ENCODE measurements around the gene P2RY6. TPM values are rescaled to one million over a fixed set of nuclear protein-coding genes. Genes with fewer than 3 reads are reported as not detected.

P2RY6 gene
- total and polyA plus RNA-seq, 7 donors: 1.2 to 5.5 (median 2.5) TPM; not detected in 1

GRCh38 chr11:73306069-73306841, 34.1 kb downstream of the P2RY6 start:
- DNase-seq: no peak
- H3K27me3 ChIP-seq: no peaks in the 10 kb centered on the region
- TF ChIP-seq POLR2A (IDR thresholded peaks at IDR 0.05): no peak
- no peak for TF ChIP-seq POLR2AphosphoS5 (IDR thresholded peaks at IDR 0.05)
- TF ChIP-seq, protein P1, sequence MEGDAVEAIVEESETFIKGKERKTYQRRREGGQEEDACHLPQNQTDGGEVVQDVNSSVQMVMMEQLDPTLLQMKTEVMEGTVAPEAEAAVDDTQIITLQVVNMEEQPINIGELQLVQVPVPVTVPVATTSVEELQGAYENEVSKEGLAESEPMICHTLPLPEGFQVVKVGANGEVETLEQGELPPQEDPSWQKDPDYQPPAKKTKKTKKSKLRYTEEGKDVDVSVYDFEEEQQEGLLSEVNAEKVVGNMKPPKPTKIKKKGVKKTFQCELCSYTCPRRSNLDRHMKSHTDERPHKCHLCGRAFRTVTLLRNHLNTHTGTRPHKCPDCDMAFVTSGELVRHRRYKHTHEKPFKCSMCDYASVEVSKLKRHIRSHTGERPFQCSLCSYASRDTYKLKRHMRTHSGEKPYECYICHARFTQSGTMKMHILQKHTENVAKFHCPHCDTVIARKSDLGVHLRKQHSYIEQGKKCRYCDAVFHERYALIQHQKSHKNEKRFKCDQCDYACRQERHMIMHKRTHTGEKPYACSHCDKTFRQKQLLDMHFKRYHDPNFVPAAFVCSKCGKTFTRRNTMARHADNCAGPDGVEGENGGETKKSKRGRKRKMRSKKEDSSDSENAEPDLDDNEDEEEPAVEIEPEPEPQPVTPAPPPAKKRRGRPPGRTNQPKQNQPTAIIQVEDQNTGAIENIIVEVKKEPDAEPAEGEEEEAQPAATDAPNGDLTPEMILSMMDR (IDR thresholded peaks at IDR 0.05): no peak
- TF ChIP-seq EP300 (IDR thresholded peaks at IDR 0.05): no peak
- H3K4me3 ChIP-seq: no peak overlapping the region
- no peaks in the 10 kb centered on the region for H3K9me3 ChIP-seq
- peaks cover 0 to 34% (median 28%) of the 10 kb centered on the region in 4 donors for H3K4me1 ChIP-seq
- WGBS, 2 donors: 85 to 86% methylated on average over 7 of the region's 7 CpGs
- H3K27ac ChIP-seq: peak overlapping the region; percentile 94 to 100 (median 98)
- intact Hi-C loops (cut with DNase I): loop anchor here (2.0 kb wide), 1 partner anchor 293 kb away; the partner anchor contains the start of gene FAM168A
- no peaks in the 10 kb centered on the region for H3K36me3 ChIP-seq

DNA sequence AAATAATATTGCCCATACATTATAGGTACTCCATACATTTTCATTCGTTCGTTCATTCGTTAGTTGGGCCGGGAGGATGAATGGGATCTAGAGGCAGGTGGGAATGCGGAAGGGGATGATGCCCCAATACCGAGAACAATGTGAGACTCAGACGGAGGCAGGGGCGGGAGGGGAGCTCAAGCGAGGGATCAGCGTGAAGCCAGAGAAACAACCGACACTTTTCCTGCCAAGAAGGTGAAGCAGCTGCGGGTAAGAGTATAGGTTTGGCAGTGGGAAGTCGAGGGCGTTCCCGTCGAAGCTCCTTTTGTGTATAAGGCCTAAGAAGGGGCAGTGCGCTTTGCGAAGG, 34.8 kb downstream of the P2RY6 start:
- DNase-seq: no peak
- H3K36me3 ChIP-seq: no peaks in the 10 kb centered on the region
- peak overlapping the region; percentile 59 to 85 (median 68) for H3K4me3 ChIP-seq
- 18 to 23% methylated on average over 18 of the region's 18 CpGs for WGBS, 2 donors
- H3K9me3 ChIP-seq: no peaks in the 10 kb centered on the region
- no peaks in the 10 kb centered on the region for H3K27me3 ChIP-seq
- TF ChIP-seq POLR2AphosphoS5 (IDR thresholded peaks at IDR 0.05): peak in 1 of 4 donors; percentile 3
- TF ChIP-seq, protein P1 (IDR thresholded peaks at IDR 0.05): no peak
- intact Hi-C loops (cut with DNase I): loop anchor here (1.0 to 2.0 kb wide), 3 partner anchors 28 to 292 kb away; partner anchors contain the start of genes FAM168A and RELT
- peaks cover 0 to 41% (median 35%) of the 10 kb centered on the region in 4 donors for H3K4me1 ChIP-seq
- peak overlapping the region; percentile 94 to 100 (median 98) for H3K27ac ChIP-seq

- no peaks in the 10 kb centered on the region for H3K9me3 ChIP-seq
- DNase-seq: peak; percentile 99
- intact Hi-C loops (cut with DNase I): loop anchor here (1.0 to 2.0 kb wide), 3 partner anchors 28 to 291 kb away; partner anchors contain the start of genes FAM168A and RELT
- no peaks in the 10 kb centered on the region for H3K27me3 ChIP-seq
- TF ChIP-seq POLR2A (IDR thresholded peaks at IDR 0.05): peak; percentile 35 to 56
- TF ChIP-seq EP300 (IDR thresholded peaks at IDR 0.05): no peak
- peak; percentile 75 to 86 (median 81) for TF ChIP-seq POLR2AphosphoS5 (IDR thresholded peaks at IDR 0.05)
- TF ChIP-seq, protein P1 (IDR thresholded peaks at IDR 0.05): peak; percentile 85 to 94 (median 93)
- WGBS, 2 donors: 0 to 1% methylated on average over 56 of the region's 56 CpGs
- H3K4me1 ChIP-seq: peaks cover 0 to 46% (median 40%) of the 10 kb centered on the region in 4 donors
- H3K4me3 ChIP-seq: peak overlapping the region; percentile 59 to 85 (median 68)
- H3K36me3 ChIP-seq: no peaks in the 10 kb centered on the region
- H3K27ac ChIP-seq: peak overlapping the region; percentile 94 to 100 (median 98)
Measured at GRCh38 chr11:73307323-73308002, 35.3 kb downstream of the P2RY6 start.

DNA sequence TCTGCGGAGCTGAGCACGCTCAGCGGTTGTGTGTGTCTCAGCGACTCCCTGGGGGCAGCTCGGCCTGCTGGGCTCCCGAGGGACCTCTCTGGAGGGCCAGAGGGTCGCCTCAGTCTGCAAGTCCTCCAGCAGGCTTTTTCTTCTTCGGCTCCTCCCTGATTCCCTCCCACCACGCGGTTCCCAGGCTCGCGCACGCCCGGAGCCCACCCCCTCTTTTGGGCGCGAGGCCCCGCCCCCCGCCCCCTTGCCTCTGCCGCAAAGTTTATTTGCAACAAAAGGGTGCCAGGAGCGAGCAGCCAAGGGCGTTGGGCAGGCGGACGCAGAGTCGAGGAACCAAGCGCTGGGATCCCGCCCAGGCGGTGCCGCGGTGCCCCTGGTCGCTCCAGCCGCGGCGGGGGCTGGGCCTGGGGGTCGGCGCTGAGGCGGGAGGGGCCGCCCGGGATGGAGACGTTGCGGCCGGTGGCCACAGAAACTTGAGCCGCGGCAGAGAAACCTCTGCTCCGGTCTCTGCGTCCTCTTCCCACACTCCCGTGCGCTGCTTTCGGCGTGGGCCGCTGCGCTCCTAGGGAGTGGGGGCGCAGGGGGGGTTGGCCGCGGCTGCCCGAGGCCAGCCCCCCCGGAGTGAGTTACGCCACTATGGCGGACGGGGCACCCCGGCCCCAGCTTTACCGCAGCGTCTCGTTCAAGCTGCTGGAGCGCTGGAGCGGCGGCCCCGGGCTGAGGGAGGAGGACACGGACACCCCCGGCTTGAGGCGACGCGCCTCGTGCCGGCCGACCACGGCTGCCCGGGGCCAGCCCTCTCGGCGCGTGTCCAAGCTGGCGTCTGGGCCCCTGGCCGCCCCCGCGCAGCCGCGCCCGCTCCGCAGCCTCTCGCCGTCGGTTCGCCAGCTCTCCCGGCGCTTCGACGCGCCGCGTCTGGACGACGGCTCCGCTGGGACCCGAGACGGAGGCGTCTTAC, 36.1 kb downstream of the P2RY6 start, which contains the start of gene ARHGEF17:
ARHGEF17 (plus strand) TSS at position 274 of the 958 bp plus-strand sequence; CDS start at position 637, 363 bp downstream.
- Histone ChIP-seq H3K36me3 (no peaks in the 10 kb centered on the region), H3K4me3 (peak within 1 kb of the TSS; percentile 59 to 85 (median 68)), H3K4me1 (peaks cover 0 to 54% (median 47%) of the 10 kb centered on the region in 4 donors), H3K9me3 (no peaks in the 10 kb centered on the region), H3K27ac (peak within 1 kb of the TSS; percentile 94 to 100 (median 98)), H3K27me3 (no peaks in the 10 kb centered on the region)
- intact Hi-C loops (cut with DNase I): no loop called here
- 1% methylated on average over 105 of the region's 105 CpGs for WGBS, 2 donors
- TF ChIP-seq, protein P1 (IDR thresholded peaks at IDR 0.05): no peak
- TF ChIP-seq POLR2A (IDR thresholded peaks at IDR 0.05): peak in 1 of 2 donors; percentile 3
- no peak for TF ChIP-seq EP300 (IDR thresholded peaks at IDR 0.05)
- peak; percentile 16 to 76 (median 72) for TF ChIP-seq POLR2AphosphoS5 (IDR thresholded peaks at IDR 0.05)
- DNase-seq: peak; percentile 90
